Measurements from ENCODE around the gene FAM53B.

GRCh38 chr10:124705381-124705740, 38.8 kb downstream of the FAM53B start:
- no peak for TF ChIP-seq CTCF (IDR thresholded peaks at IDR 0.05)
- TF ChIP-seq ZFX (IDR thresholded peaks at IDR 0.05; ENCODE audit: borderline replicate concordance), result no peak

All from 22Rv1 (cell line).